GM11168 (cell line): ENCODE data around the gene TDRD1.

Experiments used
- in situ Hi-C: fragments of 300-500 bp; cut with MboI; formaldehyde crosslinking; loops from one replicate; pipeline ENCODE4 v1.12.0; 2022; ENCODE audit warnings: low sequenced_read_pairs; ENCODE audit not compliant: unreplicated experiment

TDRD1 gene

DNA sequence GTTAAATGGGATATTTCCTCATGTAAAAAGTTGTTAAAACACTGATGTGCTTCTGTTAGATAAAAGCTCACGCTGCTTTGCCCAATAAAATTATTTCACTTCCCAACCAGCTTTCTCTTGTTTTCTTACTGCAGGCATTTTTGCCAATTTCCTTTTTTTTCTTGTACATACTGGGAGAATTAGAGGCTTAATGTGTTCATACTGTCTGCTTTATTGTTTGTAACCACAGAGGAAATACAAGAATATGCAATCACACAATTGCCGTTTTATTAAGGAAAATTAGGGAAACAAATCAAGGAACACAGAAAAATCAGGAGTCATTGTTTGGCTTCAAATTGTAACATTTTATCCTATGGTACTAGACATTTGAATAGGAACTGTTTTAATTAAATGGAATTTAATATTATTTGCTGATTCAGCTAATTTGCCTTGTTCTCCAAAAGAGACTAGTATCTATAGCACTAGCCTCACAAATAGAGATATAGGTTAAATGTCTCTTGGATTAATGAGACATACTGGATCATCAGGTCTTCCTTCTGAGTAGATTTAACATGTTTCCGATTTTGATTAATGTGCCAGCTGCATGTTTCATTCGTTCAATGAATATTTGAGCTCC is 53.5 kb downstream of the TDRD1 start:
- in situ Hi-C loops: no loop called here

DNA sequence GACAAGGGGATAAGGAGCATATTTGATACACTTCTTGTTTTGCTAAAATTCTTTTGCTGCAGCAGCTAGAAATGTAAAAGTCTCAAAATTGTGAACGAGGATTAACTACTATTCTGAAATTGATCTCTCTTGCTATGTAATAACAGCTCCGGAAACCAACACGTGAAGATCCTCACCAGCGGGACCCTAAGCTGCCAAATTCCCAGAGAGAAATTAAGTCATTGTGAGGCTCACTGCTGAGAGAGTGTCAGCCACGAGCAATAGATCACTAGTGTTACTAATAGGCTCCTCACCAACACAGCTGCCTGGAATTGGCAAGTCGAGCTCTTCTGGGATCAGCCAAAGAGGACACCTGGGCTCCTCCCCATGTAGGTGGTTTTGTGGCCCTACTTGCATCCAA is 54.3 kb downstream of the TDRD1 start:
- in situ Hi-C loops: no loop called here

DNA sequence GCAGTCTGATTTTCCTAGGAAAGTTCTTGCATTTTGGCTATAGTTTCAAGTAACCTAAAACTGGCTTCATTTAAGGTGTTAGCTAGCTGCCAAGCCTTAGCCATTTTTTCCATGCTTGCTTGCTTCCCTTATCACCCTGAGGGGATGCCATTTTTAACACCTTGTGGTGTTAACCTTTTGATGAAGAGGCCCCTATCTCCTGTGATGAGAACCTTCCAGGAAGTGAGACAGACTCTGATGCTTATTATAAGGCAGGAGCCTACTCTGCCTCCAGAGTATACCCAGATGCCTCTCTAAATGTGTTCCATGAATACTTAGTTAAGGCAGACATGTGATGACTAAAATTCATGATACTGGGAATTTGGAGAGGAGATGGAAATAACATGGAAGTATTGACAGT is 55.0 kb downstream of the TDRD1 start:
- in situ Hi-C loops: no loop called here

DNA sequence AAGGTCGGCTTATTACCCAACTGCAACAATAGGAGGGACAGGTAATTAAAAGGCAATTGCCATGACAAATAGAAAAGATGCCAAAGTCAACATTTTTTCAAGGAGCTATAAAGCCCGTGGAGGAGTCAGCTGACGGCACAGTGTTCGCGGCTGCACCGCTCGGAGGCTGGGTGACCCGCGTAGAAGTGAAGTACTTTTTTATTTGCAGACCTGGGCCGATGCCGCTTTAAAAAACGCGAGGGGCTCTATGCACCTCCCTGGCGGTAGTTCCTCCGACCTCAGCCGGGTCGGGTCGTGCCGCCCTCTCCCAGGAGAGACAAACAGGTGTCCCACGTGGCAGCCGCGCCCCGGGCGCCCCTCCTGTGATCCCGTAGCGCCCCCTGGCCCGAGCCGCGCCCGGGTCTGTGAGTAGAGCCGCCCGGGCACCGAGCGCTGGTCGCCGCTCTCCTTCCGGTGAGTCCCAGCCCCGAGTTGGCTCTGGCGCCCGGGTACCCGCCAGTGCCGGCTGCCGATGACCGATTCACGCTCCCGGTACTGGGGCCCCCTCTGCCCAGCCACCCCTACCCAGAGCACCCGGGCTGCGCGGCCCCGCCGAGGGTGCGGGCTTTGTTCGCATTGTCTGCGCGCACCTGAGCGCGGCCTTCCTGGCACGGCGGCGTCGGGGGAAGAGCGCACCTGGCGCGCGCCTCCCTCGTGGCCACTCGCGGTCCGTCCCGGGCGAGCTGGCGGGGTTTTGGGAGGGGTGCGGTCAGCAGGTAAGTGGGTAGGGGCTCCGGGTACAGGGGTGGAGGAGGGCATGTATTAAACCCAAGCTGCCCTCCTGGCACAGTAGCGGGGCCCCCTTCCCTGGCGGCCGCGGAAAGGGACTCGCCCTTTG is 60.2 kb downstream of the TDRD1 start, which contains the start of gene VWA2:
TSS of gene VWA2 (plus strand) at position 138 of the 877 bp plus-strand sequence. CDS start 9,460 bp downstream, outside the sequence.
- in situ Hi-C loops: no loop called here

DNA sequence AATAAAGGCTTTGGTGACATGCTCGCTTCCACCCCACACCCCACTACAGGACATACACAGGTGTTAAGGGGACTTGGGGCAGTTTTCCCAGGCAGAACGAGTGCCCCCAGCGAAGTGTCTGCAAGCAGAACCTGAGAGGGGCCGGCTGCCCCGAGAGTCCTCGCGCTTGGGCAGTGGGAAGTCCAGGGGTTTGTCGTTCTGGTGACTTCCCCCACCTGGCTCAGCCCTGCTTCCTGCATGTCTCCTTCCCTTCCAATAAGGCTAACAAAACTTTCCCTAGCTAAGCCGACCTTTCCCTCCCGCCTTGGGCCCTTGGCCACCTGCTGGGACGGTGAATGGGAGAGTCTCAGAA is 60.8 kb downstream of the TDRD1 start:
- in situ Hi-C loops: no loop called here

DNA sequence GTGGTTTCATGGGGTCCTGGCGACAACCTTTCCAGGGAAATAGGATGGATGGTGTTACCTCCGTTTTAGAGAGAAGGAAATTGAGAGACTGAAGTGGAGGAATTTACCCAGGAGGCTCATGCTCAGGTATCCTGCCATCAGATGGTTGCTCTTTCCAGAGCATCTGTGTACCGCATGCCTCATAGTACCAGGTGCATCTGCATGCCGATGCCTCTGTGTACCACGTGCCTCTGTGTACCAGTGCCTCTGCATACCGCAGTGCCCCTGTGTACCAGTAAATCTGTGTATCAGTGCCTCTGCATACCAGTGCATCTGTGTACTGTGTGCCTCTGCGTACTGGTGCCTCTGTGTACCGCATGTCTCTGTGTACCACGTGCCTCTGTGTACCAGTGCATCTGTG is 63.1 kb downstream of the TDRD1 start:
- in situ Hi-C loops: no loop called here

DNA sequence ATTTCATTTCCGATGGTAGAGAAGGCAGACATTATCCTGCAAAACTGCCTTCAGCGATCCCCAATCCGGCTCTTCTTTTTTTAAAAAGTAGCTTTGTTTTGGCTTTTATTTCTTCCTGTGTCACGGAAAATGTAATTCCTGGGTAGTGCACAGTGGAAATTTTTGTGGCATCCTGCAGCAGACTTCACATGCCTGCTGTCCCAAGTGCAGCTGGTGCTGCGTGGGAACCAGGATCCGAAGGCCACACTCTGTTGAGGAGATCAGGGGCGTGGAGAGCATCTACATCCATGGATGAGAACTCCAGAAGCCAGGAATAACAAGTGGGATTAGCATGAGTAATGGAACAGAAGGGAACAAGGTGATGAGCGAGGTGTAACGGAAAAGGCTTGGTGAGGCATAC is 64.5 kb downstream of the TDRD1 start:
- in situ Hi-C loops: no loop called here

DNA sequence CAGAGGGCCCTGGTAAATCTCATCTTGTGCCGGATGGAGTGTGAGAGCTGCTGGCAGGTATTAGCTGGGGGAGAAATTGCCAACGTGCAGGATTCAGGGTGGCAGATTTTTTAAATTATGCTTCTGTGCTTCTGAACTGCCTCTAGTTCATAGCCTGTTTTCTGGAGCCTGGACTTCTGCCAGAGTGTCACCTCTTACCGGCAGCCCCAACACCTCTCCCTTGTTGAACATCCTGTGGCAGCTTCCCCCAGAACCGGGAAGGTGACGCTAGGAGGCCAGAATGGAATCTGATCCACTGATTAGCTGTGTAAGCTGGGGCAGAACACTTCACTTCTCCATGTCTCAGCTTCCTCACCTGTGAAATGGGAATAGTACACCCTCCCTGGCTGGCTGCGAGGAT is 65.0 kb downstream of the TDRD1 start:
- in situ Hi-C loops: no loop called here

DNA sequence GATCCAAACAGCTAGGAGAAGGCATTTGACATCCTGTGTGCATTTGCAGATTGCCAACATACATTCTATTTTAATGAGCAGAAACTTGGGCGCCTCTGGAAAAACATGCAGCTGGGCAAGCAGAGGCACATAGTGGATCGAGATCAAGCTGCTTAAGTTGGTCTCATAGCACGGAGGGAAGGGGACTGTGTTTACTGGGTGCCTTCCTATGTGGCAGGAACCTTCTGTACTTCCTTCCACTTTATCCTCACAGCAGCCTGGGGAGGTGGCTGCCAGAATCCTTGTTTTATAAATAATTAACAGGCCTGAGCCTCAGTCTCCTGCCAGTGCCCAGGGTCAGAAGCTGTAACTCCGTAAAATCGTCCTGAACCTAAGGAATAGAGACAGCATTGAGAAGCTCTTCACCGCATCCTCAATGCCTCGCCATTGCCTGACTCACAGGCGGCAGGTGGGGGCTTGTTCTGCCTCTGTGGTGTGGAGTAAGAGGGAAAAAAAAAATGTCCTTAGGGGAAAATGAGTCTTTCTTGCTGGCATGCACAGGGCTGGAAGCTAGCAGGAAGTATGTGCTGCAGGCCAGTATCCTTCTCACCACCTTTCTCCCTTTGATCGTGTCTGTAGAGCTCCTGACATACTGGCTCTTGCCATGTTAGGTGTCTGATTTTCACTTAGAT is 66.1 kb downstream of the TDRD1 start:
- in situ Hi-C loops: no loop called here

DNA sequence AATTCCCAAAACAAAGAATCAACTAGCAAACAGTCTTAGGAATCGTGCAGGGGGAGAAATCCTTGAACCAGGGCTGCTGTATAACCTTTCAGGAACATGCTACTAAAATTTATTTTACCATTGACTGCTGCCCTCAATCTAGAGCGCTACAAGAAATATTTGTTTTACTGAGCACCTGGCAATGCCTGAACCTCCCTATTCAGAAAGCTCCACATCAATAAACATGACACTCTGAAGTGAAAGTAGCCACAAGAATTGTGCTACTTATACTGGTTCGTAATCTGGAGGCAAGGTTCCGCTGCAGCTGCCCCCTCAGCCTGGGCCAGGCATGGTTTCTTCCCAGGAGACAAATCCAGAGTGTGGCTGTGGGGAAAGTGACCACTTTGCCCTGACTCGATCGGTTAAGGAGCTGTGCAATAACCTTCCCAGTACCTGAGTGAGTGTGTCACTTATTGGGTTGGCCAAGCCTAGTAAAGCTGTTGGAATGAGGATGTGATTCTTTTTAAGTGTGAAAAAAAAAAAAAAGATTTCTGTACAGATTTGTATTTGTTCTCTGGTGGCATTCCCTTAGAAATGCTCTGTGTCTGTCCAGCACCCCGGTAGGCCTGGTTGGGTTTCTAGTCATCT is 67.6 kb downstream of the TDRD1 start:
- in situ Hi-C loops: no loop called here

DNA sequence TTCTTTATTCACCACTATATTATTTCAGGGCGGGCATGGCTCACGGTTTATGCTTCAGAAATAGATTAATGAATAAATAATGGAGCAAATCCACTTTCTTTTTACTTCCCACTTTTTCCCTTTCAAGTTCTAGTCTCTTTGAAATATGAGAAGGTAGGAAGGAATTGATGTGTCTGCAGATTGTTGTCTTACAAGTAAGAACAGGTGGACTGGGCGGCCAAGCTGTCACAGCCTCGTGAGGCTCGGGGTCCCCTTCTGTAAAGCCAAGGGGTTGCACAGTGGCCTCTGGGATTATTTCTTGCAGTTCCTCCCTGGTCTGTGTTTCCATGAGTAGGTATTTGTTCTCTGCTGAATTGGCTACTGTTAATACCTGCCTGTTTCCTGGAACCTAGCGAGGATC is 71.1 kb downstream of the TDRD1 start:
- in situ Hi-C loops: no loop called here

DNA sequence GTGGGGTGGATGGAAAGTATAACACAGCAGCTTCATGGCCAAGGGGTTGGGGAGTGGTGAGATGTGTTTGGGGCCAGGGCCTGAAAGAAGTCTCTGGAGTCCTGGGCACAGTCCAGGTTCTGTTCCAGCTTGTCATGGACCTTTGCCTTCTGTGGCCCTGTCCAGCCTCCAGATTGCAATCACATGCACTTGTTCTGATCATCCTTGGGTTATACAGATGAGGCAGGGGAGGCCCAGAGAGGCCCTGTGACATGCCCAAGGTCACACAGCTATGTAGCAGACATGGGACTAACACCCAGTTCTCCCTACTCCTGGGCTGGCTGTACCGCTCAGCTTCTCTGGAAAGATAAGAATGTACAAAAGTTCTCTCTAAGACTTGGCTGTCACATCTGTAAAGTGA is 71.6 kb downstream of the TDRD1 start:
- in situ Hi-C loops: no loop called here

DNA sequence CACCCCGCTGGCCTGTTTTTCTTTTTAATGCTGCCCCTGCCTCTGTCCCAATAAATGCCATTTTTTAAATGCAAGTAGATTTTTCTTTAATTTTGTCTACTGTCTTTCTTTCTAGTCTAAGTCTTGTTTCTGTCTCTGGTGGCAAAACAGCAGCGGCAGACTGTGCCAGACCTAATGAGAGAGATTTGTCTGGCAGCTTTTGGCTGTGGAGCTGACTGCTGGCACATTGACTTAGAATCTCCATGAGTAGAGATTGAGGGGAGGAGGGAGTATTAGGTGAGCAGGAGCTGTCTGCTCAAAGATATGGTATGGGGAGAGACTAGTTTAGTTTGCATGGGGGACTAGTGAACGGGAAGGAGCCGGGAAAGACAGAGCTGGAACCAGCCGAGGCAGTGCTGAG is 72.9 kb downstream of the TDRD1 start:
- in situ Hi-C loops: no loop called here

DNA sequence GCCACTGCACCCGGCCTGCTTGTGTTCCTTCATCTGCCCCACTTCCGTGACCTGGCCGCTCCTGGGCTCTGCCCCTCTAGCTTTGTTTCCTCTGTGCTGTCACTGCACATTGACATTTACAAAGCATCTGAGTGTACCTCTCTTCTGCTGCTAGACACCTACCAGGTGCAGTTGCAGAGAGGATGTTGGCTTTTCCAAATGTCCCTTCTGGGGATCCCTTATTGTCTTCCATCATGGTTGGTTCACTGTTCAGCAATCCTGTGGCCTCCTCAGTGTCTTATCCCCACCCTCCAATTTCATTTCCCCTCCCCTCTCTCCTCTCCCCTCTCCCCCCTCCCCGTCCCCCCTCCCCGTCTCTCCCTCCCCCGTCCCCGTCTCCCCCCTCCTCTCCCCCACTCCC is 73.7 kb downstream of the TDRD1 start:
- in situ Hi-C loops: no loop called here

DNA sequence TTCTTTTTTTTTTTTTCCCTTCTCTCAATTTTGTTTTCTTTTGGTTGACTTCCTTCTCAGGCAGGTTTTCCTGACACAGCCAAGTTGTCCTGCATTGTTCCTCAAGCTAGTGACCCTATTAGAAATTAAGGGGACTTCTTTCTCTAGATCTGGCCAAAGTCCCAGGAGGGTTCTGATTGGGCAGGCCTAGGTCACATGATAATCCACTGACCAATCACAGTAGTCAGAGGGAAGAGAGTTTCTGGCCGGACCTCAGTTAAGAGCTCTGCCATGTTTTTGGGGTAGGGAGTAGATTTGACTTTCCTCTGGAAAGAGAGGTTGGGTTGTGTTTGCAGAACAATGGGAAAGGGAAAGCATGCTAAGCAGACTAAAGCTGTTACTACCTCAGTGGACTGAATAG is 76.1 kb downstream of the TDRD1 start:
- in situ Hi-C loops: no loop called here

DNA sequence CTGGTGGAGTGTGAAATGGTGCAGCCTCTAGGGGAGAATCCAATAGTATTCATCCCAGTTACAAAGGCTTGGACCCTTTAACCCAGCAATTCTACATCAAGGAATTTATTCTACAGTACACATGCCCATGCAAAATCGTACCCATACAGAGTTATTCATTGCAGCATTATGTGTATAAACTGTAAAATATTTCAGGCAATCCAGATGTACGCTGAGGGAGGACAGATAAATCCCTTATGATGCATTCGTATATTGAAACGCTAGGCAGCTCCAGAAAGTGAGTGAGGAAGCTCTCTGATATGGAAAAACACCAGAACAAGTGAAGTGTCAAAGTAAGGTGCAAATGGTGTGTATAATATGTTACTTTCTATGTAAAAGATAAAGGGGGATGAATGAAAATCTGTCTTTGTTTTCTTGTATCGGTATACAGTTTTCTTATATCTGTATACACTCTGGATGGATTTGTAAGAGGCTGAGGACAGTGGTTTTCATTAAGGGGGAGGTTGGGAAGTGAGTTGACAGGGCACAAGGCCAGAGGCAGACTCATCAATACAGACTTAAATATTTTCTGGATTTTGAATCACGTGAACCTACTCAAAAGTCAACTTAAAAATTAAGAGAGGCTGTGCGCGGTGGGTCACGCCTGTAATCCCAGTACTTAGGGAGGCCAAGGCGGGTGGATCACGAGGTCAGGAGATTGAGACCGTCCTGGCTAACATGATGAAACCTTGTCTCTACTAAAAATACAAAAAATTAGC is 77.0 kb downstream of the TDRD1 start:
- in situ Hi-C loops: no loop called here

DNA sequence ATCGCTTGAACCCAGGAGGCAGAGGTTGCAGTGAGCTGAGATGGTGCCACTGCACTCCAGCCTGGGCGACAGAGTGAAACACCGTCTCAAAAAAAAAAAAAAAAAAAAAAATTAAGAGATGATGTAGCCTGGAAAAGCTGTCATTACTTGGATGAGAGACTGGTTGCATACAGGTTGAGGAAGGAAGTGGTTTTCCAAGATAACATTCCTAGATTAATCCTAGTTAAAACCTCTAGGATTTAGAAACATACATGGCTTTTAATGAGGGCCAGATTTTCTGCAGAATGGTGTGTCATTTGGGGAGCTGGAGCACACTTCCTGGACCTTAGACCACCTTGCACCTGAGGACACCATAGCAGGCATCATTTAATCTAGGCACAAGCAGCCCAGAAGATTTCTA is 77.7 kb downstream of the TDRD1 start:
- in situ Hi-C loops: no loop called here

DNA sequence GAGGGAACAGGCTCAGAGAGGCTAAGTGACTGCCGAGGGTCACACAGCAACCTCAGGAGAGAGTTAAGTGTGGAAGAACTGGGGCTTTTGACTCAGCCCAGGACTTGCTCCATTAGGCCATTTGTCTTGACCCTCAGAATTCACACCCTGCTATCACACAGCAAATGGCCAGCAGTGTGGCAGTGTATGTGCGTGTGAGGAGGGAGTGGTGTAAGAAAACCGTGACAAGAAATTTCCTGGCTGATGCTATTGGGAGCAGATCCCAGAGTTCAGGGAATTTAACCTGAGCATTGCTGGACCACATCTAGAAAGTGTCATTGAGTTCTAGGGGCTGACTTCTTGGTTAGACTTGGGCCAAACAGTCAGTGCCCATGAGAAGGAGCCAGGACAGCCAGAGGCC is 78.3 kb downstream of the TDRD1 start:
- in situ Hi-C loops: no loop called here

DNA sequence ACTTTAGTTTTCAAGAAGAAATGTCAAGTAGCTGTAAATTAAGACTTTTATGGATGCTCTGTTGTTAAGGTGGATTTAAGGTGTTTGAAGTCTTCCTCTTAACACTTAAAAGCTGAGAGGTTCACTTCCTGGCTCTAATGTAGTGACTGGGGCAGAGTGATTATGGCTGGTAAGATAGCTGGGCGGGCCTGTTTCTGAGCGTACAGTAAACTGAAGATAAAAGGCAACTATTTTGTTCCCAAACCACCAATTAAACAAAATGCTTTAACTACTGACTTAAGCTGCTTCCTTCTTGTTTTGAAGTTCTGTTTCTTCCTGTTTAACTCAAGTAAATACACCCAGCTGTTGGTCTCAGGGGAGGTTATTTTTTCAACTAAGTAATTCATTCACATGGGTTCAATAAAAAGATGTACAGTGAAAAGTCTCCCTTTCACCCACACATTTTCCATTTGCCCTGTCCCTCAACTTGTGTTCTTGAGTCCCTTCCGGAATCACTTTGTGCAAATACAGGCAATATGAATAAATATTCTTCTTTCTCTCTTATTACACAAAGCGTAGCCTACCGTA is 79.2 kb downstream of the TDRD1 start:
- in situ Hi-C loops: no loop called here

DNA sequence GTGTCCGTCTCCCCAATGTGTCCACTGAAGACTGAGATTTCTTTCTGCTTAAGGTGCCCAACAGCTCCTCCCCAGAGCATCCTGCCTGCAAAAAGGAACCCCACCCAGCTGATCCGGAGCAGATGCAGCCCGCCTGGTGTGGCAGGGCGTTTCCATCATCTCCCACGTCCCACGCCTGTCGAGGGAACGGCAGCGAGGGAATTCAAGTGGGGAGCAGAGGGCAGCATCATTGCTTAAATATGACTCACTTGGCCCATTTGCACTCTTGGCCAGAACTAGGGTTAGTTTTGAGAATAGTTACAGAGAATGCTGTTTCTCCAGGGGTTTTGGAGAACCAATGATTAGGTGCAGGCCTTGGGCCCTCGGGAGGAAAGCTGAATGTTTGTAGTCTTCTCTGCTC is 80.7 kb downstream of the TDRD1 start:
- in situ Hi-C loops: no loop called here
